HCT116 (cell line): ENCODE results near the gene ADORA1. TPM values are rescaled to one million over a fixed set of nuclear protein-coding genes. Genes with fewer than 3 reads are reported as not detected.

Source experiments
- ATAC-seq: fragments of 200-7000 bp; cut with Tn5 transposase; 2 replicates; pipeline ENCODE4 v1.9.1; 2020; ENCODE audit warnings: mild to moderate bottlenecking, moderate library complexity
- BruUV-seq: library from RNA; stranded (reverse); fragments of 400-500 nt; replicated peaks from 2 replicates; lab custom pipeline; 2021; lab: Mats Ljungman, UMichigan
- CTCF ChIA-PET: fragments of 300-600 bp; sonication (Branson Sonifier 250); formaldehyde crosslinking; loops from one replicate; lab custom pipeline; 2021; ENCODE audit warnings: antibody characterized with exemption; lab: Charles Lee
- POLR2A ChIA-PET: fragments of 300-600, 350-600 bp; sonication (Branson Sonifier 250); formaldehyde crosslinking; loops from one replicate; lab custom pipeline; 2021; ENCODE audit warnings: antibody characterized with exemption; lab: Charles Lee
- RAD21 ChIA-PET, 2 experiments: fragments of 300-600 bp; sonication (Branson Sonifier 250); formaldehyde crosslinking; loops; one replicate each; lab custom pipeline; 2023; ENCODE audit warnings: low total read pairs in 2 of 2; ENCODE audit not compliant: uncharacterized antibody in 2 of 2, unreplicated experiment in 2 of 2, low non-redundant PET in 1 of 2; lab: Charles Lee
- DNase-seq: peaks from one replicate; pipeline ENCODE4 v3.0.0-alpha.2; 2010; ENCODE audit warnings: low read depth, low spot score
- H2AFZ ChIP-seq: fragments of 200-600 bp; shearing (Covaris generic), sonication (generic); 2 replicates; pipeline ENCODE4 v1.6.1; 2017; ENCODE audit warnings: low read depth, mixed run types, mixed read lengths, antibody characterized with exemption, low read length; ENCODE audit not compliant: poor library complexity, severe bottlenecking
- H3K27ac ChIP-seq: 2 replicates; pipeline ENCODE4 v1.5.1; 2012; ENCODE audit warnings: low read depth, low read length
- H3K27me3 ChIP-seq: fragments of 200-600 bp; sonication (generic); 2 replicates; pipeline ENCODE4 v1.6.1; 2016; ENCODE audit warnings: mixed run types, low read length, mixed read lengths; ENCODE audit not compliant: insufficient read depth
- H3K36me3 ChIP-seq, 2 experiments: fragments of 200-500 bp in 1 of 2; fragments of 200-600 bp in 1 of 2; sonication (Bioruptor generic) in 1 of 2; sonication (generic) in 1 of 2; 2 replicates each; pipeline versions ENCODE4 v1.5.1 to v1.6.1; 2014 to 2016; ENCODE audit warnings: low read length in 2 of 2, inconsistent platforms in 1 of 2, mixed read lengths in 1 of 2, mixed run types in 1 of 2; ENCODE audit not compliant: insufficient read depth in 2 of 2, control insufficient read depth in 1 of 2
- H3K4me1 ChIP-seq, 2 experiments: fragments of 200-600 bp in 1 of 2; sonication (generic) in 1 of 2; 2 replicates each; pipeline versions ENCODE4 v1.5.1 to v1.6.1; 2012 to 2017; ENCODE audit warnings: low read length in 2 of 2, inconsistent platforms in 1 of 2, mild to moderate bottlenecking in 1 of 2, mixed read lengths in 1 of 2, mixed run types in 1 of 2, moderate library complexity in 1 of 2; ENCODE audit not compliant: insufficient read depth in 2 of 2, control insufficient read depth in 1 of 2
- H3K4me2 ChIP-seq: fragments of 200-600 bp; sonication (generic); 2 replicates; pipeline ENCODE4 v1.6.1; 2017; ENCODE audit warnings: mixed run types, low read length, mixed read lengths
- H3K4me3 ChIP-seq, 2 experiments: fragments of 200-600 bp in 1 of 2; sonication (generic) in 1 of 2; replicated peaks in 1 of 2; 2 replicates each; pipeline ENCODE4 v1.5.1; 2011 to 2016; ENCODE audit warnings: low read length in 2 of 2, control low read depth in 1 of 2, low read depth in 1 of 2, mild to moderate bottlenecking in 1 of 2, mixed read lengths in 1 of 2, mixed run types in 1 of 2
- H3K79me2 ChIP-seq: fragments of 200-600 bp; sonication (generic); 2 replicates; pipeline ENCODE4 v1.6.1; 2017; ENCODE audit warnings: mild to moderate bottlenecking, mixed run types, low read length, moderate library complexity, mixed read lengths; ENCODE audit not compliant: insufficient read depth
- H3K9ac ChIP-seq: fragments of 200-600 bp; sonication (generic); 2 replicates; pipeline ENCODE4 v1.6.1; 2016; ENCODE audit warnings: low read length, mixed read lengths
- H3K9me2 ChIP-seq: fragments of 200-600 bp; sonication (generic), shearing (Covaris generic); 2 replicates; pipeline ENCODE4 v1.6.1; 2017; ENCODE audit warnings: mixed run types, mild to moderate bottlenecking, moderate library complexity; ENCODE audit not compliant: insufficient read depth
- H3K9me3 ChIP-seq, 2 experiments: fragments of 200-500 bp in 1 of 2; fragments of 200-600 bp in 1 of 2; sonication (Bioruptor generic) in 1 of 2; sonication (generic) in 1 of 2; 2 replicates each; pipeline ENCODE4 v1.6.1; 2014 to 2017; ENCODE audit warnings: low read length in 2 of 2, mixed read lengths in 2 of 2, inconsistent platforms in 1 of 2, low read depth in 1 of 2, mild to moderate bottlenecking in 1 of 2, mixed run types in 1 of 2, moderate library complexity in 1 of 2; ENCODE audit not compliant: control insufficient read depth in 1 of 2, insufficient read depth in 1 of 2
- H4K20me1 ChIP-seq: fragments of 200-600 bp; sonication (generic), shearing (Covaris generic); 2 replicates; pipeline ENCODE4 v1.6.1; 2017; ENCODE audit warnings: mixed run types, mild to moderate bottlenecking, moderate library complexity; ENCODE audit not compliant: insufficient read depth
- ATF3 ChIP-seq: IDR thresholded peaks from 2 replicates; pipeline ENCODE4 v1.6.1; 2012
- CTCF ChIP-seq, 3 experiments: fragments of 200-600 bp in 1 of 3; sonication (generic) in 1 of 3; IDR thresholded peaks in 2 of 3; conservative IDR thresholded peaks in 1 of 3; 2 replicates each; pipeline ENCODE4 v1.5.1; 2012 to 2017; ENCODE audit warnings: low read depth in 2 of 3, low read length in 2 of 3, antibody characterized with exemption in 1 of 3, borderline replicate concordance in 1 of 3, control low read depth in 1 of 3, mild to moderate bottlenecking in 1 of 3, mixed read lengths in 1 of 3, mixed run types in 1 of 3, moderate library complexity in 1 of 3; ENCODE audit not compliant: insufficient read depth in 1 of 3
- ELF1 ChIP-seq: IDR thresholded peaks from 2 replicates; pipeline ENCODE4 v1.6.1; 2012; ENCODE audit warnings: low read depth, borderline replicate concordance
- FOSL1 ChIP-seq: IDR thresholded peaks from 2 replicates; pipeline ENCODE4 v1.6.1; 2012; ENCODE audit warnings: low read depth
- MAX ChIP-seq: IDR thresholded peaks from 2 replicates; pipeline ENCODE4 v1.6.1; 2012
- POLR2A ChIP-seq: IDR thresholded peaks from 2 replicates; pipeline ENCODE4 v1.7.0; 2011; ENCODE audit warnings: borderline replicate concordance; ENCODE audit not compliant: insufficient read depth, insufficient read length; ENCODE audit errors: extremely low read depth
- RAD21 ChIP-seq: IDR thresholded peaks from 2 replicates; pipeline ENCODE4 v1.6.1; 2012; ENCODE audit warnings: low read depth, mild to moderate bottlenecking
- REST ChIP-seq: IDR thresholded peaks from 2 replicates; pipeline ENCODE4 v1.6.1; 2012; ENCODE audit warnings: low read depth
- SIN3A ChIP-seq: IDR thresholded peaks from 2 replicates; pipeline ENCODE4 v1.6.1; 2012; ENCODE audit warnings: low read depth
- SP1 ChIP-seq: IDR thresholded peaks from 2 replicates; pipeline ENCODE4 v1.6.1; 2012; ENCODE audit warnings: low read depth
- TCF7L2 ChIP-seq: IDR thresholded peaks from 2 replicates; pipeline ENCODE4 v1.7.0; 2011; ENCODE audit warnings: borderline replicate concordance, inconsistent platforms; ENCODE audit not compliant: insufficient read depth, insufficient read length; ENCODE audit errors: extremely low read depth
- YY1 ChIP-seq: IDR thresholded peaks from 2 replicates; pipeline ENCODE4 v1.6.1; 2011; ENCODE audit warnings: low read length, low read depth, moderate library complexity, mild to moderate bottlenecking; ENCODE audit not compliant: insufficient replicate concordance; ENCODE audit errors: extremely low read depth
- ZFX ChIP-seq: fragments of 450-650 bp; IDR thresholded peaks from 2 replicates; pipeline ENCODE4 v1.6.1; 2017
- ZNF274 ChIP-seq: fragments of 200-500 bp; sonication (Bioruptor generic); IDR thresholded peaks from 2 replicates; pipeline ENCODE4 v1.6.1; 2014; ENCODE audit warnings: mild to moderate bottlenecking, low read depth, low read length, inconsistent platforms
- intact Hi-C: fragments of 100-400 bp; cut with micrococcal nuclease; formaldehyde crosslinking; loops from 2 replicates; pipeline ENCODE4 v1.10.0; 2022
- total RNA-seq: library from RNA; stranded (reverse); gene quantifications from one replicate; pipeline ENCODE4 v1.2.1, GENCODE V29; 2021; ENCODE audit not compliant: unreplicated experiment

The ADORA1 gene
- total RNA-seq, 1 experiment from 2014 or later = 2.8 TPM

GRCh38 chr1:203206129-203206687, 78.7 kb downstream of the ADORA1 start:
- CTCF ChIA-PET = interaction anchor here (0.5 kb wide), 1 partner anchor 74 kb away, joined by 3 read pairs; no protein-coding TSS in a partner anchor
- H3K79me2 ChIP-seq = no peaks in the 10 kb centered on the region

More at GRCh38 chr1:203206129-203206687, 78.7 kb downstream of the ADORA1 start:
- H3K27ac ChIP-seq = no peak overlapping the region
- no peak for ATAC-seq
- H3K4me2 ChIP-seq = no peak overlapping the region
- H2AFZ ChIP-seq = no peak overlapping the region
- DNase-seq = no peak
- H3K9me3 ChIP-seq = no peaks in the 10 kb centered on the region
- no TSS peak for BruUV-seq
- POLR2A ChIA-PET = no interaction called here
- intact Hi-C loops = no loop called here
- TF ChIP-seq REST (no peak), CTCF (IDR thresholded peaks at IDR 0.05 in 2 of 3, conservative IDR thresholded peaks at IDR 0.05 in 1 of 3; ENCODE audit: borderline replicate concordance in 1 of 3, insufficient read depth in 1 of 3, low read depth in 2 of 3, low read length in 2 of 3) (no peak), ZNF274 (no peak), RAD21 (no peak), ZFX (no peak), YY1 (no peak), POLR2A (no peak), MAX (no peak), FOSL1 (no peak), ELF1 (no peak), SP1 (no peak), TCF7L2 (no peak), ATF3 (no peak), SIN3A (no peak)
- no peaks in the 10 kb centered on the region for H3K9me2 ChIP-seq
- RAD21 ChIA-PET = no interaction called here
- H3K4me3 ChIP-seq = no peak overlapping the region
- no peaks in the 10 kb centered on the region for H3K36me3 ChIP-seq
- H4K20me1 ChIP-seq = no peaks in the 10 kb centered on the region
- no peaks in the 10 kb centered on the region for H3K27me3 ChIP-seq
- H3K4me1 ChIP-seq = no peaks in the 10 kb centered on the region
- H3K9ac ChIP-seq = no peak overlapping the region
